Measurements from ENCODE around the gene SF3B3. TPM values are rescaled to one million over a fixed set of nuclear protein-coding genes. Genes with fewer than 3 reads are reported as not detected.

SF3B3 gene
- total RNA-seq, 1 donor from 2014 or later, result 382 TPM

GRCh38 chr16:70589998-70590471, 66.4 kb downstream of the SF3B3 start:
- DNase-seq (ENCODE audit: low spot score), result no peak

DNA sequence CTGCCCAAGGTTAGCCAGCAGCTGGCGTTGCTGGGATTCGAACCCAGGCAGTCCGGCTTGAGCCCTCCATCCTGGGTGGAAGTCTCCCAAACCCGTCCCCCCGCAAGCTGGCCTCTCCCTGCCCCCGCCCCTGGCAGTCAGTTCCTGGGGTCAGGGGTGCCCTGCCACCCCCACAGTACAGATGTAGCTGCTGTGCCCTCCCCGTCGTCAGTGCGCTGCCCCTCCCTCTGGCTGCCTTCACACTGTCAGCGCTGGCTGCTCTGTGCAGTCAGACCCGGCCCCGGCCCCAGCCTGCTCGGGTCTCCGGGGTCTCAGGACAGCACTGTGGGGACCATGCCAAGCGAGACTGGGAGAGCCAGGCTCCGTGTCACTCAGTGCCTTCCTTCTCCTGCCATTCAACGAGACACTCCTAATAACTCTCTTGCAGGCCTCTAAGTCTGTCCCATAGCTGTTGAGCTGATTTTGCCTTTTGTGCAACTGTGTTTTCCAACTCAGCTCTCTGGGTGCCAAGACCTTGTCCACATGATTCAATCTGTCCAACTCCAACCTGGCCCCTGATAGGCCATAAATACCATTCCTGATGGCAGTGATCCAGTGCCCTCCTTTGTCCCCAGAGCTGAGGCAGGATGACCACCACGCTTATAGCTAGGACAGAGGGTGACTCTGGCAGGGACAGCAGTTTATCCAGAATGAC, 67.3 kb downstream of the SF3B3 start:
- DNase-seq (ENCODE audit: low spot score), result no peak

DNA sequence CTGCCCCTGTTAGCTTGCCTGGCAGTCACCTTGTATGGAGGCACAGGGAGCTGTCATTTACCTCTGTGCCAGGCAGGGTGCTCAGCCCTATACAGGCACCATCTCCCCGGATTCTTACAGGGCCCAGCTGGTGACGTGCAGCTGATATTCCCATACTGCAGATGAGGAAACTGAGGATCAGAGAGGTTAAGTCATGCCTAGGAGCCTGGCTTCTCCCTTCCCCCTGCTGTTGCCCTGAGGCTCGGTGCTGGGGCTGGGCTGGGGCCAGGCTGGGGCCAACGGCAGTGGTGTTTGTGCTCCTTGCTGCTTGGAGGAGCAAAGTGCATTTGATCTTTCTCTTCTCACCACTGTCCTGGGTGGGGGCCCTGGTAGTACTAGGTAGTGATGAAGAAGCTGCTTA, 68.0 kb downstream of the SF3B3 start:
- no peak for DNase-seq (ENCODE audit: low spot score)

DNA sequence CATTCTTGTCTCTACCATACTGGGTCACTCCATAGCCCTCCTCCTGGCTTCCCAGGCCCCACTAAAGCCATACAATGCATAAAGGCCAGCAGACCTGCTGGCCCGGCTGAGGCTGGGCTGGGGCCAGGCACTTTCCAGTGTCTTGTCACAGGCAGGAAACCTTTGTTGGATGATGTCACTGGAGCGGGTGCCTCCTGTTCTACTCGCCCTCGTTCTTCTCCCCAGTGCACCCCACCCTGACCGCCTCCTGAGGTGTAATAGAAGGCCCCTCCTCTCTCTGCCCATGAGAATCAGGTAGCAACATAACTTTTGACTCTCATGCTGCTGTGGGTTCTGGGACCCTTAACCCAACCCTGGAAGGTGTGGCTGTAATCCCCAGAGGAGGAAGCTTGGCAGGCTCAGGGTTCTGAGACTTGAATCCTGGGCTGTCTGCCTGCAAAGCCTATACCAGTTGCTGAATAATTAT, 68.5 kb downstream of the SF3B3 start:
- no peak for DNase-seq (ENCODE audit: low spot score)

DNA sequence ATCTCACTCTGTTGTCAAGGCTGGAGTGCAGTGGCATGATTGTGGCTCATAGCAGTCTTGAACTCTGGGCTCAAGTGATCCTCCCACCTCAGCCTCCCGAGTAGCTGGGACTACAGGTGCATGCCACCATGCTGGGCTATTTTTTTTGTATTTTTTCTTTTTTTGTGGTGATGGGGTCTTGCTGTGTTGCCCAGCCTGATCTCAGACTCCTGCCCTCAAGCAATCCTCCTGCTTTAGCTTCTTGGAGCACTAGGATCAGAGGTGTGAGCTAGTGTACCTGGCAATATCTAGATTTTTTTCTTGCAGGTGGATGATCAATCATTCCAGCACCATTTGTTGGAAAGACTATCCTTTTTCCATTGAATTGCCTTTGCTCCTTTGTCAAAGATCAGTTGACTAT, 69.9 kb downstream of the SF3B3 start:
- no peak for DNase-seq (ENCODE audit: low spot score)

GRCh38 chr16:70594569-70594968, 71.0 kb downstream of the SF3B3 start:
- DNase-seq (ENCODE audit: low spot score), result peak; percentile 85

DNA sequence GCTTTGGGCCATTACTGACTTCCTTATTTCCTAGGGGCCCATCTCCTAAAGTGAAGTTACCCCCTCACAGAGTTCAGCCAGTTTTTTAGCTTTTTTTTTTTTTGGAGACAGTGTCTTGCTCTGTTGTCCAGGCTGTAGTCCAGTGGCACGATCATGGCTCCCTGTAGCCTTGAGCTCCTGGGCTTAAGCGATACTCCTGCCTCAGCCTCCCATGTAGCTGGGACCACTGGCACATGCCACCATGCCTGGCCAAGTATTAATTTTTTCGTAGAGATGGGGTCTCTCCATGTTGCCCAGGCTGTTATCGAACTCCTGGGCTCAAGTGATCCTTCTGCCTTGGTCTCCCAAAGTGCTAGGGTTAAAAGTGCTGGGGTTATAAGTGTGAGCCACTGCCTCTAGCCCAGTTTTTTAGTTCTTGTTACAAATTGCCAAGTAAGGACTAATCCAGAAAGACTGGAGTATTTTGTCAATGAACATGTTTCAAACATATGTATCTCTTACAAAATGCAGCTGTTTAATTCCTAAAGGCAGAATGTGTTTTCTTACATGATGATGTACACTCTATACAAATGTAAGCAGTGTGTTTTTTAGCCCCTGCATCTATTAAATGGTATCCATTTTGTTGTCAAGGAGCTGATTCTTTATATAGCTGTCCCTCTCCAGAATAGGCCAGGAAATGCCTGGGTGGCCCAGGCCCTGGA, 73.7 kb downstream of the SF3B3 start:
- no peak for DNase-seq (ENCODE audit: low spot score)

DNA sequence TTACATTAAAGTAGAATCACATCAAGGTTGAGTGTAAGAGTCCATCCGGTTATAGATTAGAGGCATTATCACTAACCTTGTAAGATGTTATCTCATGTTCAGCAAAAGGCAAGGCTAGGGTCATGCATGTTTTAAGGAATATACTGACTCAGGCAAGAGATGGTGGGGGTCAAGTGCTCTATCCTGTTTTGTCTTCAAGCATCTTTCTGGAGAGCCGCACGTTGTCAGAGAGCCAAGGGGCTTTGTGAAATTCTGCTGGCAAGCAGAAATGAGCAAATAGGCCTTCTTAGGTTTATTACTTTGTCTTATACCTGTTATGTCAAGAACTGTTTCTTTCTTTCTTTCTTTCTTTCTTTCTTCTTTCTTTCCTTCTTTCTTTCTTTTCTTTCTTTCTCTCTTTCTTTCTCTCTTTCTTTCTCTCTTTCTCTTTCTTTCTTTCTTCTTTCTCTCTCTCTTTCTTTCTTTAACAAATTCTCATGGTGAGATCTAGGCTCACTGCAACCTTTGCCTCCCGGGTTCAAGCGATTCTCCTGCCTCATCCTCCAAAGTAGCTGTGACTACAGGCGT, 75.4 kb downstream of the SF3B3 start:
- DNase-seq (ENCODE audit: low spot score), result no peak

- no peak for DNase-seq (ENCODE audit: low spot score)
These were observed 77.1 kb downstream of the SF3B3 start for GRCh38 chr16:70600730-70601129.

- DNase-seq (ENCODE audit: low spot score), result no peak
These were observed 78.3 kb downstream of the SF3B3 start for GRCh38 chr16:70601576-70602575.

GRCh38 chr16:70602831-70603230, 79.2 kb downstream of the SF3B3 start:
- DNase-seq (ENCODE audit: low spot score), result no peak

GRCh38 chr16:70604407-70605282, 81.0 kb downstream of the SF3B3 start:
- no peak for DNase-seq (ENCODE audit: low spot score)

DNA sequence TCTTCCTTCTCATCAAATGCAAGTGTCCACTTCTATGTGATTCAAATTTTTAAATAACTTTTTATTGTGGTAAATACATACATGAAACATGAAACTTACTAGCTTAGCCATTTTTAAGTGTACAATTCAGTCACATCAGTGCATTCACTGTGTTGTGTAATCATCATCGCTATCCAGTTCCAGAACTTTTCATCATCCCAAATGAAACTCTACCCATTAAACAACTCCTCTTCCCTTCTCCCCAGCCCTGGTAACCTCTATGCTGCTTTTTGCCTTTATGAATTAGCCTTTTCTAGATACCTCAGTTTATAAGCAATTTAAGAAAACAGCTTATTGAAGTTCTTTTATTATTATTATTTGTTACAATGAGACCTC, 81.7 kb downstream of the SF3B3 start:
- no peak for DNase-seq (ENCODE audit: low spot score)

DNA sequence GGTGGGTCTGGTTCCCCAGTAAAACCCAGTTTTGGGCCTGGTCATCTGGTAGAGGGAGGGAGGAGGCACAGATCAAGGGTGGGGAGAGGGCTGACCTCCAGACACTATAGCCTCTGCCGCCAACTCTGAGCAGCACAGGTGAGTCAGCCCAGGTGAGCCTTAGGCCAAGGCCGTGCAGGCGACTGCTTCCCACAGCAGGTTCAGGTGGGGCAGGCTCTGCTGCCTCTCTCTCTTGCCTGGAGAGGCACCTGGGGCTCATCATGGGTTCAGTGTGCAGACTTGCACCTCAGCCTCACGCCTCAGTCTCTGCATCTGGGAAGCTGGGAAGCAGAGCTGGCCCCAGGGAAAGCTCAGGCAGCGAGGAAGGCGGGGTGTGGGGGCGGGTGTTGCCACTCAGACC, 84.9 kb downstream of the SF3B3 start:
- DNase-seq (ENCODE audit: low spot score), result no peak

DNA sequence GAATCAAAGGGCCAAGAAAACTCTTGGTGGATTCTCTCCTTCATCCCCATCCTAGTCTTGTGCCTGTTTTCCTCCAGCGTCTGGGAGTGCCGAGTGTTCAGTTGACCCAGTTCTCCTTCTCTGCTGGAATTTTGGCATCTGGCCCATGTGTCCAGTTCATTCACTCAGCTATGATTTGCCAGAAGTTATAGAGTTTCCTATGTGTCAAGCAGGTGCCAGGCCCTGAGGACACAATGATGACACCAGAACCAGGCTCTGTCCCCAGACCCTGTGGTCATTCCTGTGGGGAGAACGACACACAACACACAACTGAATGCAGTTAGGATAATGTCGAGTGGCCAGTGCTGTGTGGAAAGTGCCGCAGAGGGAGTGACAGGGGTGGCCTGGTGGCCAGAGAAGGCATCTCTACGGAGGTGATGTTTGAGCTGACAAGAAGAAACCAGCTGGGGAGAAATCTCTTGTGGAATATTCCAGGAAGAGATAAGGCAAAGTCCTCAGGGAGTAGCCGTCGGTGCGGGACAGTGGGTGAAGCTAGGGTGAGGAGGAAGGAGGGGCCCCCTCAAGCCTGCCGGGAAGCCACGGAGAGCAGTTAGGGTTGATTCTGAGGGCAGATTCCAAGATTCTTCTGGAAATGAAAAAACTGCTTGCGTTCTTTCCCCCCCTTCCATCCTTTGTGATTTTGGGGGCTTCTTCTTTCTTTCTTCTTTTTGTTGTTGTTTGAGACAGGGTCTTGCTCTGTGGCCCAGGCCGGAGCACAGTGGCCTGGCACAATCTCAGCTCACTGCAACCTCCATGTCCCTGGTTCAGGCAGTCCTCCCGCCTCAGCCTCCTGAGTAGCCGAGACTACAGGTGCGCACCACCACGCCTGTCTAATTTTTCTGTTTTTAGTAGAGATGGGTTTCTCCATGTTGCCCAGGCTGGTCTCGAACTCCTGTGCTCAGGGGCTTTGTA, 86.9 kb downstream of the SF3B3 start:
- no peak for DNase-seq (ENCODE audit: low spot score)

DNA sequence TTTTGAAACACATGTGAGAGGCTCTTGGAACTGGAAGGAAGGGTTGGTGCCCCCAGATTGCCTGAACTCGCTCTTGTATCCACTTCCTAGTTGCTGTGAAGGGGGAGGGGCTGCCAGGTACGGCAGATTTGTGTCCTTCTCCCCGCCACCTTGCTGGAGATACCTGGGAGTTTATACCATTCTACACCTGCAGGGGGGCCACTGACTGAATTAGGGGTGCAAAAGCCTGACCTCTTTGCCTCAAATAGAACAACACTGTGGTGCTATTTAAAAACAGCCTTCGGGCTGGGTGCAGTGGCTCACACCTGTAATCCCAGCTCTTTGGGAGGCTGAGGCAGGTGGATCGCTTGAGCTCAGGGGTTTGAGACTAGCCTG, 87.6 kb downstream of the SF3B3 start:
- DNase-seq (ENCODE audit: low spot score), result no peak

- no peak for DNase-seq (ENCODE audit: low spot score)
These were observed 88.2 kb downstream of the SF3B3 start for GRCh38 chr16:70611785-70612303.

DNA sequence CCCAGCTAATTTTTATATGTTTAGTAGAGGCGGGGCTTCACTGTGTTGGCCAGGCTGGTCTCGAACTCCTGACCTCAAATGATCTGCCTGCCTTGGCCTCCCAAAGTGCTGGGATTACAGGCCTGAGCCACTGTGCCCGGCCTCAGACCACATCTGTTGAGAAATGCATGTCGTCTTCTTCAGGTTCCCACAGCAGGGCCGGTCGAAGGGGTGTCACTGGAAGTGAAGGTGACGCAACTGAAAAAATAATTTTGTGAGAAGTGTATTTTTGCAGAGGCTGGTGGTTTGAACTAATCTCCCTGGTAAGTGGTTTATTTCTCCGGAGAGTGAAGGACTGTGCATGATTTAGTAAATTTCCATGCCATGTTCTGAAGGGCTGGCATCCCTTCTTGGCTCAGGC, 89.3 kb downstream of the SF3B3 start:
- no peak for DNase-seq (ENCODE audit: low spot score)

DNA sequence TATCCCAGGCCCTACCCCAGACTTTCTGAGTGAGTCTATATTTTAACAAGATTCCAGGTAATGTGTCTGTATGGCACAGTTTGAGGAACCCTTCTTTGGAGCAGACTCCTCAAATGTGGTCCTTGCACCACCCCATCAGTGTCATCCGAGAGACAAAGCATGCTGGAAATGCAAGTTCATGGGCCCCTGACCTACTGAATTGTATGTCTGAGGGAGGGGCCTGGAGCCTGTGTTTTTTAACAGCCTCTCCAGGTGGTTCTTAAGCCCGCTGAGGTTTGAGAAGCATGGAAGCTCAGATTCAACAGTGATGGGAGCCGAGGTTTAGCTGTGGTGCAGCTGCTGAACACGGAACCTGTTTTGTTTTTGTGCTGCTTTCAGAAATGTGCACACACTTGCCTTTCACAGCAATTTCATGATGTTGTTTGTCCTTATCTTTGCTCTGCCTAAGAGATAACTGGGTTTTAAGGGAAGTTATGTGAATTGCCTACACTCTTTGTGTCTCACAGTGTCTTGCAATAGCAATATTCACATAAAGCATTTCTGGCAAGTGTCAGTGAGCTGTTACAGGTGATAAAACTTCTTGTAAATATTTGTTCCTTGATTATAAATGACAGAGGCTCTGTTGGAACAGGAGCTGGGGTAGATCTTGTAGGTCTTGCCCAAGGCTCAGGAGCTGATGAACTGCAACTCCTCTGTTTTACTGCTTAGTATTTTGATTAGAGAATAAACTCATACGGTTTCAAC, 90.8 kb downstream of the SF3B3 start:
- no peak for DNase-seq (ENCODE audit: low spot score)
